Smooth muscle cell (in vitro differentiated cells): ENCODE results near the gene BMAL1. TPM values are rescaled to one million over a fixed set of nuclear protein-coding genes. Genes with fewer than 3 reads are reported as not detected.

ENCODE experiments used
- DNase-seq: peaks from one replicate; lab custom pipeline; 2025; ENCODE audit not compliant: unreplicated experiment; lab: John Stamatoyannopoulos, UW
- H2AFZ ChIP-seq: fragments of 200-600 bp; sonication (generic); 2 replicates; pipeline ENCODE4 v1.6.0; 2016; ENCODE audit warnings: antibody characterized with exemption, low read depth, mild to moderate bottlenecking
- H3F3A ChIP-seq: fragments of 200-600 bp; sonication (generic); 2 replicates; pipeline ENCODE4 v1.6.0; 2017; ENCODE audit warnings: antibody characterized with exemption, low read depth
- H3K27ac ChIP-seq: fragments of 200-600 bp; sonication (generic); 2 replicates; pipeline ENCODE4 v1.5.1; 2016; ENCODE audit warnings: low read depth, mild to moderate bottlenecking
- H3K27me3 ChIP-seq: fragments of 200-600 bp; sonication (generic); 2 replicates; pipeline ENCODE4 v1.6.1; 2016; ENCODE audit warnings: low read depth, mild to moderate bottlenecking
- H3K36me3 ChIP-seq: fragments of 200-600 bp; sonication (generic); 2 replicates; pipeline ENCODE4 v1.5.1; 2016; ENCODE audit warnings: low read depth
- H3K4me1 ChIP-seq: fragments of 200-600 bp; sonication (generic); 2 replicates; pipeline ENCODE4 v1.5.1; 2016; ENCODE audit warnings: low read depth
- H3K4me2 ChIP-seq: fragments of 200-600 bp; sonication (generic); 2 replicates; pipeline ENCODE4 v1.6.0; 2016; ENCODE audit warnings: mild to moderate bottlenecking
- H3K4me3 ChIP-seq: fragments of 200-600 bp; sonication (generic); 2 replicates; pipeline ENCODE4 v1.5.1; 2016; ENCODE audit warnings: mild to moderate bottlenecking
- H3K79me2 ChIP-seq: fragments of 200-600 bp; sonication (generic); 2 replicates; pipeline ENCODE4 v1.6.0; 2016; ENCODE audit warnings: low read depth, mild to moderate bottlenecking
- H3K9ac ChIP-seq: fragments of 200-600 bp; sonication (generic); 2 replicates; pipeline ENCODE4 v1.6.0; 2016; ENCODE audit warnings: low read depth
- H3K9me3 ChIP-seq: fragments of 200-600 bp; sonication (generic); replicated peaks from 2 replicates; pipeline ENCODE4 v1.5.1; 2016; ENCODE audit warnings: low read depth
- H4K20me1 ChIP-seq: fragments of 200-600 bp; sonication (generic); 2 replicates; pipeline ENCODE4 v1.6.0; 2016; ENCODE audit warnings: low read depth
- WGBS: methylation state at CpG from one replicate; pipeline ENCODE4 v1.1.7; 2016; ENCODE audit warnings: low lambda C conversion rate; 5-methylcytosine and 5-hydroxymethylcytosine counted together
- polyA plus RNA-seq: library from polyadenylated mRNA; unstranded; fragments of >200 nt; fragmentation: Nextera tagmentation; extraction: Ambion mirVana; gene quantifications from 2 replicates; pipeline ENCODE4 v1.2.1, GENCODE V29; 2016
- total RNA-seq: library from RNA; depleted of rRNA; stranded (reverse); fragments of >200 nt; gene quantifications from 2 replicates; pipeline ENCODE4 v1.2.3, GENCODE V29; 2014
- TF ChIP-seq, protein P1 (sequence below): fragments of 200-600 bp; sonication (generic); IDR thresholded peaks from 2 replicates; pipeline ENCODE4 v1.5.1; 2017; ENCODE audit warnings: borderline replicate concordance, mild to moderate bottlenecking, antibody characterized with exemption; ENCODE audit not compliant: insufficient read depth, poor library complexity, severe bottlenecking

BMAL1 gene
- total and polyA plus RNA-seq, 2 experiments from 2014 or later: 9.9 to 24.5 TPM

DNA sequence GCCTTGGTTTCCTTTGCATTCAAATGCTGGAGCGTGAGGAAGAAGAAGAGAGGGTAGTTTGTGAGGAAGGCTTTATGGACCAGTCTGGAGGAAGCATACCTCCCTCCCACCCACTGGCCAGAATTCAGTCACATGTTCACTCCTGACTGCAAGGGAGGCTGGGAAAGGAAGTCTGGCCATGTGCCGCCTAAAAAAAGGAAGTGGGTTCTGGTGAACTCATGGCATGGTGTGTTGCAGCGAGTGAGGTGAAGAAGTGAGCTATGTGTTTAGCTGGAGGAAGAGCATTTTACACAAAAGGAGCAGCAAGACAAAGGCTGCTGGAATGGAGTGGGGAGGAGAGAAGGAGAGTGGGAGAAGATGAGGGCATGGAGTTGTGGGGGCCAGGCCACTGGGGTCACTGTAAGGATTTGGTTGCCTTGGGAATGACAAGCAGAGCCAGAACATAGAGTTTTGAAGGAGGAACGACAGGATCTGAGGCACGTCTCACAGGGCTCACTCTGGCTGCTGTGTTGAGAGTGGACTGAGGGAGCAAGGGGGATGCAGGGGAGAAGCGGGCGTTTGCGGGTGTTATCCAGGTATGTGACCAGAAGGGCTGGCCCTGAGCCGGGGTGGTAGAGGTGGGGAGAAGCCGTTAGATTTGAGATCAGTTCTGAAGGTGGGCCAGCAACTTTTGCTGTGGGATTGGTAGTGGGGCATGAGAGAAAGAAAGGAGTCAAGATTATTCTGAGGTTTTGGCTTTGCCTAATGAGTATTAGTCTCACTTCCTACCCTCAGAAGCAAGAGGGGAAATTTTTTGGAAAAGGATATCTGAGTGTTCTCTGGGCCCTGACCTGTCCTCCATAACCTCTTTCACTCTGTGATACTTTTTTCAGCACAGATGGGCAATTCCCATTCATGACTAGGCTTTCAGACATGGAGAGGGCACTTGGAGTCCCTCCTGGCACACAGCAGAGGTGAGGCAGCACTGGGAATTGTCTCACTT lies 26.4 kb downstream of the BMAL1 start:
- no peaks in the 10 kb centered on the region for H3F3A ChIP-seq
- TF ChIP-seq, protein P1, sequence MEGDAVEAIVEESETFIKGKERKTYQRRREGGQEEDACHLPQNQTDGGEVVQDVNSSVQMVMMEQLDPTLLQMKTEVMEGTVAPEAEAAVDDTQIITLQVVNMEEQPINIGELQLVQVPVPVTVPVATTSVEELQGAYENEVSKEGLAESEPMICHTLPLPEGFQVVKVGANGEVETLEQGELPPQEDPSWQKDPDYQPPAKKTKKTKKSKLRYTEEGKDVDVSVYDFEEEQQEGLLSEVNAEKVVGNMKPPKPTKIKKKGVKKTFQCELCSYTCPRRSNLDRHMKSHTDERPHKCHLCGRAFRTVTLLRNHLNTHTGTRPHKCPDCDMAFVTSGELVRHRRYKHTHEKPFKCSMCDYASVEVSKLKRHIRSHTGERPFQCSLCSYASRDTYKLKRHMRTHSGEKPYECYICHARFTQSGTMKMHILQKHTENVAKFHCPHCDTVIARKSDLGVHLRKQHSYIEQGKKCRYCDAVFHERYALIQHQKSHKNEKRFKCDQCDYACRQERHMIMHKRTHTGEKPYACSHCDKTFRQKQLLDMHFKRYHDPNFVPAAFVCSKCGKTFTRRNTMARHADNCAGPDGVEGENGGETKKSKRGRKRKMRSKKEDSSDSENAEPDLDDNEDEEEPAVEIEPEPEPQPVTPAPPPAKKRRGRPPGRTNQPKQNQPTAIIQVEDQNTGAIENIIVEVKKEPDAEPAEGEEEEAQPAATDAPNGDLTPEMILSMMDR: no peak
- H3K79me2 ChIP-seq: peaks cover 67% of the 10 kb centered on the region
- WGBS: 87% methylated on average over 10 of the region's 10 CpGs
- no peak overlapping the region for H3K4me3 ChIP-seq
- no peak overlapping the region for H3K4me2 ChIP-seq
- H3K9me3 ChIP-seq: no peaks in the 10 kb centered on the region
- H3K9ac ChIP-seq: no peak overlapping the region
- H4K20me1 ChIP-seq: peaks cover 98% of the 10 kb centered on the region
- no peak for DNase-seq
- H3K4me1 ChIP-seq: no peaks in the 10 kb centered on the region
- H3K27ac ChIP-seq: no peak overlapping the region
- no peaks in the 10 kb centered on the region for H3K36me3 ChIP-seq
- H3K27me3 ChIP-seq: no peaks in the 10 kb centered on the region
- H2AFZ ChIP-seq: no peak overlapping the region

DNA sequence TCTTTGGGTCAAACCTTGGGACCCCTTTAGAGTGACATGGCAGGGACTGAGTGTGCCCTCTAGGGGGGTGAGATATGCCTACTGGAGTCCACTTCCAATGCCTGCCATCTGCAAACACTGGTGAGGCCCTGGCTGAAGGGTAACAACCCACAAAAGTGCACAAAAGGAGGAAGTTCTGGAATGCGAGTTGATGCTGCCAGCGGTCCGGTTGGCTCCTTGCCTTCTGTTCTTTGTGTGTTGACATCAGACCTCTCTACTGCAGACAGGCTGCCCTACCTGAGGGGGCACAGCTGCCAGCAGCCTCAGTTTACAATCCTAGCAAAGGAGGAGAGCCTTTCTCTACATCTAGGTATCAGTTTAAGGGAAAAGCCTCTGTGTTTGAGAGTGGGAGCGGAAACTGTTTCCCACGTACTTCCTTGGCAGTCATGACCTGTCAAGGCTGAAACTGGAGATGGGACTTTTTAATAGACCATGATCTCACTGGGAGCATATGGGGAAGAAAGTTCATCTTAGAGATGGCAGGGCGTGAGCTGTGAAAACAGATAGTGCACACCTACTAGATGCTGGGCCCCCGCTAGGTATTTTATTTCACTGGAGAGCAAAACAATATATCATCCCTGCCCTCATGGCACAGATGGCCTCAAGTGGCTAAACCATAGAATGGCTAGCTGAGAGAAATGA lies 27.2 kb downstream of the BMAL1 start:
- no peak overlapping the region for H3K27ac ChIP-seq
- DNase-seq: no peak
- H3K4me3 ChIP-seq: no peak overlapping the region
- H2AFZ ChIP-seq: no peak overlapping the region
- no peaks in the 10 kb centered on the region for H3K4me1 ChIP-seq
- H3K9ac ChIP-seq: no peak overlapping the region
- H3K79me2 ChIP-seq: peaks cover 60% of the 10 kb centered on the region
- H3K4me2 ChIP-seq: no peak overlapping the region
- H3K36me3 ChIP-seq: no peaks in the 10 kb centered on the region
- no peaks in the 10 kb centered on the region for H3K27me3 ChIP-seq
- no peaks in the 10 kb centered on the region for H3F3A ChIP-seq
- H3K9me3 ChIP-seq: no peaks in the 10 kb centered on the region
- H4K20me1 ChIP-seq: peaks cover 94% of the 10 kb centered on the region
- 96% methylated on average over 7 of the region's 7 CpGs for WGBS
- TF ChIP-seq, protein P1: no peak

DNA sequence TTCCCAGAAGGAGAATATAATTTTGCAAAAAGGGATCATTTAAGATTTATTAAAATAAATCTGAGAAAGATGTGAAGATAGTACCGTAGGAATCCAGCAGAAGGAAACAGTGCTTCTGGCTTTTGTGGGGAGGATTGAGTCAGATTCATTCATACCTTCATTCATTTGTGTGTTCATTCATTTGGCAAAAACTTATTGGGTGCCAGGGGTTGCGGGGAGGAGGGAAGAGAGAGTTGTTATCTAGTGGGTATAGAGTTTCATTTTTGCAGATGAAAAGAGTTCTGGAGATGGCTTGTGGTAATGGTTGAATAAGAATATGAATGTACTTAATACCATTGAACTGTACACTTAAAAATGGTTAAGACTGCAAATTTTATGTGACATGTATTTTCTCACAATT lies 31.1 kb downstream of the BMAL1 start:
- Histone ChIP-seq H3F3A (peaks cover 3% of the 10 kb centered on the region), H3K79me2 (peaks cover 41% of the 10 kb centered on the region), H3K27ac (no peak overlapping the region), H3K4me3 (no peak overlapping the region), H3K36me3 (no peaks in the 10 kb centered on the region), H3K9ac (no peak overlapping the region), H4K20me1 (peaks cover 61% of the 10 kb centered on the region), H3K9me3 (no peaks in the 10 kb centered on the region), H3K4me2 (no peak overlapping the region), H3K4me1 (no peaks in the 10 kb centered on the region), H3K27me3 (no peaks in the 10 kb centered on the region), H2AFZ (no peak overlapping the region)
- DNase-seq: no peak
- TF ChIP-seq, protein P1: no peak
- 96% methylated on average over 2 of the region's 2 CpGs for WGBS
